ENCODE results near the gene TPP2. TPM values are rescaled to one million over a fixed set of nuclear protein-coding genes. Genes with fewer than 3 reads are reported as not detected.

Gene TPP2
- total RNA-seq, 1 donor from 2014 or later = 44.9 TPM

DNA sequence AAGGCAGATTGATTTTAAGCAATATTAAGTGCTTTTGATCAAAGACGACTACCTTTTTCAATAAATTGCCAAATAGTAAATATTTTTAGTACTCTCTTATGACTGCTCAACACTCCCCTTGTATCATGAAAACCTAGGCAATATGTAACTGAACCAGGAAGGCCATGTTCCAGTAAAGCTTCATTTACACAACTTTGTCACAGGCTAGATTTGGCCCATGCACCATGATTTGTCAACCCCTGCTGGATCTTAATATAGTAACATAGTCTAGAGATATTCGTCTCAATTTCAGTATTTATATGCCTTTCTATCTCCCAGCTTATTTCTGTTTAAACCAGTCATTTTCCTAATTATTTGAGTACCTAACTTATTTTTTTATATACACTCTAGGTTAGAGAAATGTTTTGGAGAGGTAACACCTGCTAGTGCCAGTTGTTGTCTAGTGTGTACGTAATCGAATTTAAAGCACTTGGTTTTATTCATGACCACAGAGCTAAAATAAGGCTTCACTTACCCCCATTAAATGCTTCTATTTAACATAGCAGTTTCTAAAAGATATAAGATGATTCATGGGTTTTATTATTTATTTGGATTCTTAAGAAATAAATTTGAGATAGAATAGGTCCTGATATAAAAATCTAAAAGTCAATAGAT lies 21.0 kb downstream of the TPP2 start:
- TF ChIP-seq CTCF (IDR thresholded peaks at IDR 0.05) = no peak
- H3K36me3 Mint-ChIP-seq (ENCODE audit: unreplicated experiment) = peaks cover 48% of the 10 kb centered on the region
- no peaks in the 10 kb centered on the region for H3K9me3 Mint-ChIP-seq (ENCODE audit: unreplicated experiment)
- no peaks in the 10 kb centered on the region for H3K4me1 Mint-ChIP-seq (ENCODE audit: unreplicated experiment)
- DNase-seq (ENCODE audit: extremely low spot score, unreplicated experiment) = no peak
- no peak overlapping the region for H3K4me3 Mint-ChIP-seq (ENCODE audit: unreplicated experiment)
- H3K27ac Mint-ChIP-seq (ENCODE audit: unreplicated experiment) = no peak overlapping the region
- H3K27me3 Mint-ChIP-seq (ENCODE audit: unreplicated experiment) = no peaks in the 10 kb centered on the region

DNA sequence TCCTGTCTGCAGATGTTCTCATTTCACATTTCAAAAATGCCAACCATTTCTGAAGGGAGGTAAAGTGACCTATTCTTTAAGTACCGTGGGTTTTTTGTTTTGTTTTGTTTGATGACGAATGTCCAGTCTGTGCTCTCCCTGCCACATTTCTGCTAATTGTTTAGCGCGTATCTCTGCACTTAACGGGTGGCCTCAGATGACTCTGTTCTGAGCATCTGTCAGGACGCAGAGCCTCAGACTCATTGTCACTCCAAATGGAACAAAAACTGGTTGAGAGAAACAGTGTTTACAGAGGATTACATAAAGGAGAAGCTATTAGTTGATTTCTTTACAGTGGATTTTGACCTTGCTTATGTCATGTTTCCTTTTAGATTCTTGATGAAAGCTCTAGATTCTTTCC lies 23.7 kb downstream of the TPP2 start:
- H3K9me3 Mint-ChIP-seq (ENCODE audit: unreplicated experiment) = no peaks in the 10 kb centered on the region
- DNase-seq (ENCODE audit: extremely low spot score, unreplicated experiment) = no peak
- no peaks in the 10 kb centered on the region for H3K4me1 Mint-ChIP-seq (ENCODE audit: unreplicated experiment)
- peaks cover 50% of the 10 kb centered on the region for H3K36me3 Mint-ChIP-seq (ENCODE audit: unreplicated experiment)
- no peak for TF ChIP-seq CTCF (IDR thresholded peaks at IDR 0.05)
- H3K27ac Mint-ChIP-seq (ENCODE audit: unreplicated experiment) = no peak overlapping the region
- H3K4me3 Mint-ChIP-seq (ENCODE audit: unreplicated experiment) = no peak overlapping the region
- no peaks in the 10 kb centered on the region for H3K27me3 Mint-ChIP-seq (ENCODE audit: unreplicated experiment)

DNA sequence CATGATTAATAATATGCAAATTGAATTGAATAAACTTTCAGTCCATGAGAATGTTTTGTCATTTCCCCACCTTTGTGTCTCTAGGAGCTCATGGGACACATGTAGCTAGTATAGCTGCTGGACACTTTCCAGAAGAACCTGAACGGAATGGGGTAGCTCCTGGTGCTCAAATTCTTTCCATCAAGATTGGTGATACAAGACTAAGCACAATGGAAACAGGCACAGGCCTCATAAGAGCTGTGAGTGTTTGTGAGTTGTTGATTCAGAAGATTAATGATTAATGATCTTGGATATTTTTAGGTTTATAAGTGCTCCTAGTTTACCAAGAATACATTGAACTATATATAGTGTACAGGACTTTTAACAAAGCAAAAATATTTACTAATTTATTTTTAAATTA lies 30.1 kb downstream of the TPP2 start:
- no peak for DNase-seq (ENCODE audit: extremely low spot score, unreplicated experiment)
- Mint-ChIP-seq H3K27me3 (ENCODE audit: unreplicated experiment) (no peaks in the 10 kb centered on the region), H3K27ac (ENCODE audit: unreplicated experiment) (no peak overlapping the region), H3K4me3 (ENCODE audit: unreplicated experiment) (no peak overlapping the region), H3K4me1 (ENCODE audit: unreplicated experiment) (no peaks in the 10 kb centered on the region), H3K36me3 (ENCODE audit: unreplicated experiment) (peaks cover 54% of the 10 kb centered on the region), H3K9me3 (ENCODE audit: unreplicated experiment) (no peaks in the 10 kb centered on the region)
- no peak for TF ChIP-seq CTCF (IDR thresholded peaks at IDR 0.05)

GRCh38 chr13:102628559-102628958 lies 31.8 kb downstream of the TPP2 start:
- H3K4me1 Mint-ChIP-seq (ENCODE audit: unreplicated experiment) = no peaks in the 10 kb centered on the region
- no peak overlapping the region for H3K27ac Mint-ChIP-seq (ENCODE audit: unreplicated experiment)
- H3K9me3 Mint-ChIP-seq (ENCODE audit: unreplicated experiment) = no peaks in the 10 kb centered on the region
- DNase-seq (ENCODE audit: extremely low spot score, unreplicated experiment) = no peak
- no peaks in the 10 kb centered on the region for H3K27me3 Mint-ChIP-seq (ENCODE audit: unreplicated experiment)
- peaks cover 51% of the 10 kb centered on the region for H3K36me3 Mint-ChIP-seq (ENCODE audit: unreplicated experiment)
- no peak for TF ChIP-seq CTCF (IDR thresholded peaks at IDR 0.05)
- H3K4me3 Mint-ChIP-seq (ENCODE audit: unreplicated experiment) = no peak overlapping the region

DNA sequence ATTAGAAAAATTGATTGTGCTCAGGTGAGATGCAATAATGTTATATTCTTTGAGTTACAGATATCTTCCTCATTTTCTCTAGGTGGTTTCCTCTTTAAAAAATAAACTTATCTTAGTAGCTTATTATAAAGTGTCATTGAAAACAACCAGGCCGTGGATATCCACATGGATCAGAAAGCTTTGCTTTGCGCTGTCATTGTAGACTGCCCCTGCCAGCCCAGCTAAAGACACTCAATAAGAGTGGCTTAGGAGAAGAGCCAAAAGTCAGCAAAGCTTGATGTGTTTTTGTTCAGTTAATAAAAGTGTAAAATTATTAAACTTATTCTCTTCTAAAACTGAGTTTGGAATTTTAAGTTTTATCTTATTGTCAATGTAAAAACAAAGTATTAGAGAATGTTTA lies 34.4 kb downstream of the TPP2 start:
- DNase-seq (ENCODE audit: extremely low spot score, unreplicated experiment) = no peak
- H3K36me3 Mint-ChIP-seq (ENCODE audit: unreplicated experiment) = peaks cover 60% of the 10 kb centered on the region
- H3K4me1 Mint-ChIP-seq (ENCODE audit: unreplicated experiment) = no peaks in the 10 kb centered on the region
- H3K4me3 Mint-ChIP-seq (ENCODE audit: unreplicated experiment) = no peak overlapping the region
- no peak for TF ChIP-seq CTCF (IDR thresholded peaks at IDR 0.05)
- no peaks in the 10 kb centered on the region for H3K27me3 Mint-ChIP-seq (ENCODE audit: unreplicated experiment)
- H3K9me3 Mint-ChIP-seq (ENCODE audit: unreplicated experiment) = no peaks in the 10 kb centered on the region
- no peak overlapping the region for H3K27ac Mint-ChIP-seq (ENCODE audit: unreplicated experiment)
